ENCODE data around the gene C4orf36.

DNA sequence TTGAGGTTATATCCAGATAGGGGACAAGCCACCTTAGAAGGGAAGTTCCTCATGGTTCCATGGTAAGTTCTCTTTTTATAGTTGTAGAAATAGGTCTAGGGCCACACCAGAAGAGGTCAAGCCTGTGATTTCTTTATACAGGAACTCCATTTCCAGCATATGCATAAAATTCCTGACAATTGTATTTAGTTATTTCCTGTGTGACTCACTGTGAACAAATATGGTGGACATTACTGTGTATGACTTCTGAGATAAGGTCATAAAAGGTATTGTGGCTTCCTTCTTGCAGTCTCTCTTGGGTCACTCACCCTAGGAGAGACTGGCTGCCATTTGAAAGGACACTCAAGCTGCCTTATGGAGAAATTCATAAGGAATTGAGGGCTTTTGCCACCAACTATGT lies 2.2 kb upstream of the C4orf36 start:
- no peak for TF ChIP-seq POLR2A (IDR thresholded peaks at IDR 0.05)
- TF ChIP-seq, protein P1, sequence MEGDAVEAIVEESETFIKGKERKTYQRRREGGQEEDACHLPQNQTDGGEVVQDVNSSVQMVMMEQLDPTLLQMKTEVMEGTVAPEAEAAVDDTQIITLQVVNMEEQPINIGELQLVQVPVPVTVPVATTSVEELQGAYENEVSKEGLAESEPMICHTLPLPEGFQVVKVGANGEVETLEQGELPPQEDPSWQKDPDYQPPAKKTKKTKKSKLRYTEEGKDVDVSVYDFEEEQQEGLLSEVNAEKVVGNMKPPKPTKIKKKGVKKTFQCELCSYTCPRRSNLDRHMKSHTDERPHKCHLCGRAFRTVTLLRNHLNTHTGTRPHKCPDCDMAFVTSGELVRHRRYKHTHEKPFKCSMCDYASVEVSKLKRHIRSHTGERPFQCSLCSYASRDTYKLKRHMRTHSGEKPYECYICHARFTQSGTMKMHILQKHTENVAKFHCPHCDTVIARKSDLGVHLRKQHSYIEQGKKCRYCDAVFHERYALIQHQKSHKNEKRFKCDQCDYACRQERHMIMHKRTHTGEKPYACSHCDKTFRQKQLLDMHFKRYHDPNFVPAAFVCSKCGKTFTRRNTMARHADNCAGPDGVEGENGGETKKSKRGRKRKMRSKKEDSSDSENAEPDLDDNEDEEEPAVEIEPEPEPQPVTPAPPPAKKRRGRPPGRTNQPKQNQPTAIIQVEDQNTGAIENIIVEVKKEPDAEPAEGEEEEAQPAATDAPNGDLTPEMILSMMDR (IDR thresholded peaks at IDR 0.05), result no peak
- no peak for TF ChIP-seq POLR2AphosphoS5 (IDR thresholded peaks at IDR 0.05; ENCODE audit: insufficient read depth in 1 of 2, low read depth in 1 of 2)

Data from vagina (tissue), 2 donors.